Limb (tissue), 2 donors: ENCODE data around the gene ZMYND15.

Source experiments
- DNase-seq, 2 donors: peaks; one replicate each; pipeline ENCODE4 v3.0.0-alpha.2; 2016; ENCODE audit errors: extremely low spot score in 2 of 2

ZMYND15 gene

GRCh38 chr17:4785311-4786105 is 45.9 kb downstream of the ZMYND15 start:
- peak in 1 of 2 donors; percentile 35 for DNase-seq

DNA sequence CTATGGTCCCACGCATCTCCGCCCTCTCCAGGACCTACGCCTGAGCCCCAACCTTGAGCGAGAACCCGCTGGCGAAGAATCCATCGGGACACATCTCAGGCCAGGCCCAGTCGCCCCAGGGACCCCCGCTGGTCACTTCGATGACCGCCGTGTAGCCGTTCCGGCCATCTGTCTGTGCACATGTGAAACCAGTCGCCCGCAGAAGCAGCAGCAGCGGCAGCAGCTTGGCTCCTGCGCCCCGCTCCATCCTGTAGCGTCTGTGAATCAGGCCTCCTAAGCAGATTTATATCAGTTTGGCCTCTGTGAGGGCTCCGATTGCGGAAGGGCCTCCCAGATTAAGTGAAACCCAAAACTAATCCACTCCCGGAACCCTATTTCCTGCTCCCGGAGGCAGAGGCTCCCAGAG is 46.5 kb downstream of the ZMYND15 start, which contains the start of gene VMO1:
Gene VMO1 (minus strand): TSS at position 259 of the 406 bp plus-strand sequence. CDS start 12 bp downstream, at position 247.
- peak in 1 of 2 donors; percentile 42 for DNase-seq

DNA sequence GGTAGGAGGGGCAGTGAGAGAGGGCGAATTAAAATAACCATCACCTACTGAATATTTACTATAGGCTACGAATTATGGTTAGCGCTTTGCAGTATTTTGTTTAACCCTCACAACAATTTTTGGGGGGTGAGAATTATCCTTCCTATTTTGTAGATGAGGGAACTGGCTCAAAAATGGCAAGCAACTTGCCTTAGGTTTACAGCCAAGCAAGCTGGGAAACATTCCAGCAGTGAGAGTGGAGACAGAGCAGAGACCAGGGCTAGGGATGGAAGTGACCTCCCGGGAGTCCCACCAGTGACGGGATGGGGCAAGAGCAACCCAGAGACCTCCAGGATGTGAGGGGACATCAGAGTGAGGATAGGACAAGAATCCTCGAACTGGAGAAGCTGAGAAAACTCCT is 46.9 kb downstream of the ZMYND15 start:
- DNase-seq, result peak in 1 of 2 donors; percentile 29

DNA sequence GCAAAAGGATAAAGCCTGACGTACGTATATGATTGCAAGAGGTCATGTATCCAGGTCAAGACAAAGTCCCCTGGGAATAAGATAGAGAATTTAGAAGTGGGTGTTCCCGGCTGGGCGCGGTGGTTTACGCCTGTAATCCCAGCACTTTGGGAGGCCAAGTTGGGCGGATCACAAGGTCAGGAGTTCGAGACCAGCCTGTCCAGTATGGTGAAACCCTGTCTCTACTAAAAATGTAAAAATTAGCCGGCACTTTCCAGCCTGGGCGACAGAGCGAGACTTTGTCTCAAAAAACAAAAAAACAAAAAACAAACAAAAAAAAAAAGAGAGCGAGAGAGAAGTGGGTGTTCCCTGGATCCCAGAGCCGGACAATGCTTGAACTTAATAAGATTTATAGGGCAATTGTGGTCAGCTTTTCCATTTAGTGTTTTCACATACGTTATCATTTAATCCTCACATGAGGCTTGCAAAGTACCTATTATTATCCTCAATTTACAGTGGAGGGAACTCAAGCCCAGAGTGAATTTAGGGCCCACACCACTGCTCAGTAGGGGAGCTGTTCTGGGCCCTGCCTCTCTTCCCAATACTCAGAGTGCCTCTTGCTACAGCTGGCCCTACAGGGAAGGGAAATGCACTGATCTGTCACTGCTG is 48.6 kb downstream of the ZMYND15 start:
- DNase-seq, result peak in 1 of 2 donors; percentile 26

DNA sequence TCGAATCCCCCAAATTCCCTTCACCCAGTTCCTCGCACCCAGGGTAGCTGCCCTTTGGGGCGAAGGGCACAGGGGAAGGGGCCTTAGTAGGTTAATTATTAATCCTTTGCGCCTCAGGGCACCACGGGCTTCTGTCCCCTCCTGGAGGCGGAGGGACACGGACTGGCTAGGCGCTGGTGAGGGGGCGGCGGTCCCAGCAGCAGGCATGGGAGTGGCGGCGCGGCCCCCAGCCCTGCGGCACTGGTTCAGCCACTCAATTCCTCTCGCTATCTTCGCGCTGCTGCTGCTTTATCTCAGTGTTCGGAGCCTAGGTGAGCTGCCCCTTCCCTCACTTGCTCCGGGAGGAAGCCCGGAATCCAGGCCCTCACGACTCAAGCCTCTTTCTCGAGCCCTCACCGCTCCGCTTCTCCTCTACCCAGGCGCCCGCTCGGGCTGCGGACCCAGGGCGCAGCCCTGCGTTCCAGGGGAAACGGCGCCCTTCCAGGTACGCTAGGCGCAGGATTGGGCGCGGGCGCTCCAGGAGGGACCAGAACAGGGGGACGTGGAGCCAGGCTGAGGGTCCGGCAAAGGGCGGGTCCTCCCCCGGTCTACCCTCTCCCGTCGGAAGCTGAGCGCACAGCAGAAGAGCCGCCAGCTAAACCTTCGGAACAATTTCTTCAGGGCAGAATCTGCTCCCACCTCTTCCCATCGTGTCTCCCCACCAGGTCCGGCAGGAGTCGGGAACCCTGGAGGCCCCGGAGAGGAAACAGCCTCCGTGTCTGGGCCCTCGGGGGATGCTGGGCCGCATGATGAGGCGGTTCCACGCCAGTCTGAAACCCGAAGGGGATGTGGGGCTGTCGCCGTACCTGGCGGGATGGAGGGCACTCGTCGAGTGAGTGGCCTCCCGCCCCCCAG is 49.4 kb downstream of the ZMYND15 start, which contains the start of gene GLTPD2:
Gene GLTPD2 (plus strand): TSS at position 158 of the 894 bp plus-strand sequence. CDS start 48 bp downstream, at position 206.
- DNase-seq, result no peak

DNA sequence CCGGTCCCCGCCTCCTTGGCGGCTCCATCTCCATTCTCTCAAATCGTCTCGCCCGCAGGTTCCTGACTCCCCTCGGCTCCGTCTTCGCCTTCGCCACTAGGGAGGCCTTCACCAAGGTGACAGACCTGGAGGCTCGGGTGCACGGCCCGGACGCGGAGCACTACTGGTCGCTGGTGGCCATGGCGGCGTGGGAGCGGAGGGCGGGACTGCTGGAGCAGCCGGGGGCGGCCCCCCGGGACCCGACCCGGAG is 50.0 kb downstream of the ZMYND15 start:
- no peak for DNase-seq

- DNase-seq, result peak; percentile 88 to 89
Measured at GRCh38 chr17:4789951-4790704, 50.5 kb downstream of the ZMYND15 start.

- no peak for DNase-seq
Measured at GRCh38 chr17:4790705-4791088, 51.1 kb downstream of the ZMYND15 start.

GRCh38 chr17:4795168-4795567 is 55.5 kb downstream of the ZMYND15 start:
- DNase-seq, result no peak
